Neuronal stem cell (in vitro differentiated cells): Measurements from ENCODE around the gene COL4A4.

Experiments used
- DNase-seq: peaks from one replicate; pipeline ENCODE4 v3.0.0-alpha.2; 2013; ENCODE audit warnings: low spot score
- H2AFZ ChIP-seq: one replicate; pipeline ENCODE4 v1.6.1; 2013; ENCODE audit warnings: mild to moderate bottlenecking, low read length, inconsistent platforms
- H2AK5ac ChIP-seq: 2 replicates; pipeline ENCODE4 v1.6.1; 2013; ENCODE audit warnings: low read depth, mild to moderate bottlenecking, inconsistent platforms, low read length, moderate library complexity, mixed read lengths
- H2BK120ac ChIP-seq: 2 replicates; pipeline ENCODE4 v1.6.1; 2013; ENCODE audit warnings: low read depth, mild to moderate bottlenecking, inconsistent platforms, low read length, moderate library complexity, mixed read lengths
- H2BK12ac ChIP-seq: one replicate; pipeline ENCODE4 v1.6.1; 2013; ENCODE audit warnings: low read length, inconsistent platforms
- H2BK15ac ChIP-seq: 2 replicates; pipeline ENCODE4 v1.6.1; 2013; ENCODE audit warnings: mild to moderate bottlenecking, low read length, inconsistent platforms, mixed read lengths
- H2BK5ac ChIP-seq: one replicate; pipeline ENCODE4 v1.6.1; 2013; ENCODE audit warnings: inconsistent platforms, mild to moderate bottlenecking, low read length, moderate library complexity
- H3K14ac ChIP-seq: one replicate; pipeline ENCODE4 v1.6.1; 2013; ENCODE audit warnings: low read length, inconsistent platforms
- H3K18ac ChIP-seq: 2 replicates; pipeline ENCODE4 v1.6.1; 2013; ENCODE audit warnings: low read length, inconsistent platforms
- H3K23ac ChIP-seq: 2 replicates; pipeline ENCODE4 v1.6.1; 2013; ENCODE audit warnings: low read depth, mild to moderate bottlenecking, mixed read lengths, low read length, inconsistent platforms; ENCODE audit not compliant: poor library complexity
- H3K27ac ChIP-seq: replicated peaks from 3 replicates; pipeline ENCODE4 v1.5.1; 2013; ENCODE audit warnings: low read length, inconsistent platforms
- H3K27me3 ChIP-seq, 3 experiments: 2 replicates each; pipeline ENCODE4 v1.6.1; 2013; ENCODE audit warnings: low read length in 3 of 3, mild to moderate bottlenecking in 2 of 3, inconsistent platforms in 1 of 3, low read depth in 1 of 3, mixed read lengths in 1 of 3, moderate library complexity in 1 of 3; ENCODE audit not compliant: control insufficient read depth in 3 of 3, insufficient read depth in 3 of 3
- H3K36me3 ChIP-seq, 2 donors: replicated peaks in 1 of 2; 2 replicates each; pipeline ENCODE4 v1.6.1; 2013; ENCODE audit warnings: low read length in 2 of 2; ENCODE audit not compliant: control insufficient read depth in 2 of 2, insufficient read depth in 2 of 2
- H3K4ac ChIP-seq: 2 replicates; pipeline ENCODE4 v1.6.1; 2013; ENCODE audit warnings: inconsistent platforms, mild to moderate bottlenecking, low read length, moderate library complexity
- H3K4me1 ChIP-seq, 2 donors: 1 replicate in 1 of 2; 2 replicates in 1 of 2; pipeline ENCODE4 v1.6.1; 2013; ENCODE audit warnings: low read length in 2 of 2, low read depth in 1 of 2; ENCODE audit not compliant: control insufficient read depth in 2 of 2, insufficient read depth in 1 of 2
- H3K4me2 ChIP-seq: one replicate; pipeline ENCODE4 v1.6.1; 2013; ENCODE audit warnings: mild to moderate bottlenecking, low read length, inconsistent platforms; ENCODE audit not compliant: insufficient read depth, poor library complexity, severe bottlenecking
- H3K4me3 ChIP-seq, 2 donors: 2 replicates each; pipeline ENCODE4 v1.5.1; 2013; ENCODE audit warnings: low read length in 2 of 2, mild to moderate bottlenecking in 2 of 2, inconsistent platforms in 1 of 2, moderate library complexity in 1 of 2
- H3K79me1 ChIP-seq: one replicate; pipeline ENCODE4 v1.6.1; 2013; ENCODE audit warnings: low read depth, mild to moderate bottlenecking, inconsistent platforms, low read length, moderate library complexity
- H3K9ac ChIP-seq: one replicate; pipeline ENCODE4 v1.6.1; 2013; ENCODE audit warnings: mild to moderate bottlenecking, low read depth, low read length, inconsistent platforms; ENCODE audit not compliant: poor library complexity
- H3K9me3 ChIP-seq, 2 donors: replicated peaks in 1 of 2; 2 replicates each; pipeline versions ENCODE3 to v1.6.1; 2013; ENCODE audit warnings: low read length in 2 of 2, mild to moderate bottlenecking in 2 of 2, inconsistent platforms in 1 of 2, low read depth in 1 of 2, mixed read lengths in 1 of 2, moderate library complexity in 1 of 2; ENCODE audit not compliant: control insufficient read depth in 2 of 2, insufficient read depth in 1 of 2
- H4K8ac ChIP-seq: one replicate; pipeline ENCODE4 v1.6.1; 2013; ENCODE audit warnings: low read depth, mild to moderate bottlenecking, inconsistent platforms, low read length, moderate library complexity
- H4K91ac ChIP-seq: one replicate; pipeline ENCODE4 v1.6.1; 2013; ENCODE audit warnings: low read length, low read depth, mild to moderate bottlenecking, inconsistent platforms; ENCODE audit not compliant: poor library complexity
- WGBS, 2 donors: extraction: QIAGEN DNeasy Blood & Tissue Kit; methylation state at CpG; one replicate each; pipeline ENCODE4 v1.1.7; 2013; ENCODE audit warnings: missing lambda C conversion rate in 2 of 2, mixed read lengths in 1 of 2; ENCODE audit not compliant: insufficient read length in 2 of 2, insufficient replicate concordance in 1 of 2; ENCODE audit errors: extremely low coverage in 2 of 2; 5-methylcytosine and 5-hydroxymethylcytosine counted together

COL4A4 gene

GRCh38 chr2:226994775-226995174 lies 169.2 kb downstream of the COL4A4 start:
- no peak overlapping the region for H2BK12ac ChIP-seq
- no peak overlapping the region for H3K4me3 ChIP-seq
- no peak overlapping the region for H3K4ac ChIP-seq
- no peak overlapping the region for H3K4me2 ChIP-seq
- no peak overlapping the region for H3K27ac ChIP-seq
- no peak overlapping the region for H2AFZ ChIP-seq
- H3K27me3 ChIP-seq: no peaks in the 10 kb centered on the region
- H3K4me1 ChIP-seq: peaks cover 0 to 2% of the 10 kb centered on the region in 2 donors
- no peak overlapping the region for H4K91ac ChIP-seq
- no peak overlapping the region for H3K18ac ChIP-seq
- no peak for DNase-seq
- no peak overlapping the region for H2BK5ac ChIP-seq
- no peak overlapping the region for H4K8ac ChIP-seq
- no peak overlapping the region for H3K14ac ChIP-seq
- H2AK5ac ChIP-seq: no peak overlapping the region
- no peak overlapping the region for H2BK15ac ChIP-seq
- WGBS, 2 donors: no CpG with 5 or more reads among the region's 4 CpGs
- peaks cover 2 to 9% of the 10 kb centered on the region in 2 donors for H3K36me3 ChIP-seq
- no peak overlapping the region for H3K23ac ChIP-seq
- H3K9ac ChIP-seq: no peak overlapping the region
- H2BK120ac ChIP-seq: no peak overlapping the region
- H3K79me1 ChIP-seq: no peaks in the 10 kb centered on the region
- H3K9me3 ChIP-seq: no peaks in the 10 kb centered on the region

GRCh38 chr2:226993171-226993570 lies 170.8 kb downstream of the COL4A4 start:
- DNase-seq: no peak
- no peaks in the 10 kb centered on the region for H3K27me3 ChIP-seq

GRCh38 chr2:226991663-226992062 lies 172.3 kb downstream of the COL4A4 start:
- peaks cover 2 to 9% of the 10 kb centered on the region in 2 donors for H3K36me3 ChIP-seq
- no peak overlapping the region for H2AK5ac ChIP-seq

More at GRCh38 chr2:226993171-226993570, 170.8 kb downstream of the COL4A4 start:
- Histone ChIP-seq H2BK120ac (no peak overlapping the region), H2AFZ (no peak overlapping the region), H4K8ac (no peak overlapping the region), H2BK5ac (no peak overlapping the region), H2BK12ac (no peak overlapping the region), H3K36me3 (peaks cover 2 to 9% of the 10 kb centered on the region in 2 donors), H3K9me3 (no peaks in the 10 kb centered on the region), H3K14ac (no peak overlapping the region), H3K4me3 (no peak overlapping the region), H2BK15ac (no peak overlapping the region), H3K18ac (no peak overlapping the region), H4K91ac (no peak overlapping the region), H3K27ac (no peak overlapping the region), H3K79me1 (no peaks in the 10 kb centered on the region), H3K4me1 (peaks cover 1 to 4% of the 10 kb centered on the region in 2 donors), H3K4ac (no peak overlapping the region), H2AK5ac (no peak overlapping the region), H3K23ac (no peak overlapping the region), H3K9ac (no peak overlapping the region), H3K4me2 (no peak overlapping the region)
- no CpG with 5 or more reads among the region's 4 CpGs for WGBS, 2 donors

GRCh38 chr2:226985583-226985946 lies 178.4 kb downstream of the COL4A4 start:
- H4K91ac ChIP-seq: no peak overlapping the region
- no CpG with 5 or more reads among the region's 5 CpGs for WGBS, 2 donors
- no peaks in the 10 kb centered on the region for H3K36me3 ChIP-seq

More at GRCh38 chr2:226991663-226992062, 172.3 kb downstream of the COL4A4 start:
- Histone ChIP-seq H4K91ac (no peak overlapping the region), H3K4me1 (peaks cover 2 to 5% of the 10 kb centered on the region in 2 donors), H3K9me3 (no peaks in the 10 kb centered on the region), H2BK12ac (no peak overlapping the region), H3K27me3 (no peaks in the 10 kb centered on the region), H2BK120ac (no peak overlapping the region), H2BK5ac (no peak overlapping the region), H2AFZ (no peak overlapping the region), H4K8ac (no peak overlapping the region), H3K14ac (no peak overlapping the region), H3K23ac (no peak overlapping the region), H3K4ac (no peak overlapping the region), H2BK15ac (no peak overlapping the region), H3K79me1 (no peaks in the 10 kb centered on the region), H3K9ac (no peak overlapping the region), H3K27ac (no peak overlapping the region), H3K4me2 (no peak overlapping the region), H3K4me3 (no peak overlapping the region), H3K18ac (no peak overlapping the region)
- DNase-seq: no peak
- whole genome bisulfite sequencing, 2 donors: no CpG with 5 or more reads among the region's 2 CpGs

More at GRCh38 chr2:226985583-226985946, 178.4 kb downstream of the COL4A4 start:
- H3K4me3 ChIP-seq: no peak overlapping the region
- H3K4me2 ChIP-seq: no peak overlapping the region
- DNase-seq: no peak
- H3K9me3 ChIP-seq: no peaks in the 10 kb centered on the region
- H3K18ac ChIP-seq: no peak overlapping the region
- no peak overlapping the region for H2AFZ ChIP-seq
- H3K4me1 ChIP-seq: peaks cover 2 to 9% of the 10 kb centered on the region in 2 donors
- H3K79me1 ChIP-seq: no peaks in the 10 kb centered on the region
- H2BK5ac ChIP-seq: no peak overlapping the region
- H2AK5ac ChIP-seq: no peak overlapping the region
- H2BK12ac ChIP-seq: no peak overlapping the region
- H2BK120ac ChIP-seq: no peak overlapping the region
- no peak overlapping the region for H3K9ac ChIP-seq
- no peak overlapping the region for H3K4ac ChIP-seq
- no peaks in the 10 kb centered on the region for H3K27me3 ChIP-seq
- H4K8ac ChIP-seq: no peak overlapping the region
- no peak overlapping the region for H3K23ac ChIP-seq
- H2BK15ac ChIP-seq: no peak overlapping the region
- H3K14ac ChIP-seq: no peak overlapping the region
- H3K27ac ChIP-seq: no peak overlapping the region
